Hematopoietic multipotent progenitor cell treated with erythropoietin and hydrocortisone succinate and interleukin-3 and kit ligand, for 17 days (in vitro differentiated cells): ENCODE results near the gene SBF2.
A peak's percentile ranks its signal among the peaks of the same experiment; 100 is the strongest.

Experiments
- DNase-seq: peaks from one replicate; pipeline ENCODE4 v3.0.0-alpha.2; 2015; ENCODE audit warnings: low spot score

Gene SBF2

DNA sequence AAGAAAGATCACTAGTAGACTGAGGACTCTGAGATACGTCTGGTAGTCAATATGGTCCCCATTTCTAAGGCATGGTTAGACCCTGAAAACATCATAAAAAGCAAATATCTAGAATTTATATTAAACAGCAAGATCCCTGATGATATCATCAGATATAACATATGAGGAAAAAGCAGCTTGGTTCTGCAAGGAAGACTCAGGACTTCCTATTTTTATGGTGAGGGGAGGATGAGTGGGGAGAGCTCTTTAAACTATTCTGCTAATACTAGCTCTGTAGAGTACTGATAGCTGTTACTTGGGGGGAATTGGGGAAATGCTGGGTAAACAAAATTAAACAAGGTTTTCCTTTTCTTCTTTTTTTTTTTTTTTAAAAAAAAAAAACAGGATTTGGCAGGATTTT lies 394.3 kb downstream of the SBF2 start:
- no peak for DNase-seq

GRCh38 chr11:9896902-9897301 lies 397.1 kb downstream of the SBF2 start:
- no peak for DNase-seq

DNA sequence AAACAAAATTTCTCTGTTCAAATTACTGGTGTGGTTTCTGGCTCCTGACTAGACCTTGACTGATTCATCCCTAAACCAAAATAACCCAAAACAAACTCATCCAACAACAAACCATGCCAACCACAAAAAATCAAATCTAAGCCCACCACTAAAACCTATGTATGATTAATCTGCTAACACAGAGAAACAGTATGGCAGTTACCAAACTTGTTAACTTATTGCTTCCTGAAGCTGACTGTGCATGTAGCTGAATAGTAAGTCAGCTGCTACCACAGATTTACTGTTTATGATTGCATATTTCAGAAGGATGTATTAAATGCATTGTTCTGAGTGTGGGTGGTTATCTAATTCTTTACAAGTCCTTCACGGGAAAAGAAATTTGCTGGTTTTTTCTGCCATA lies 399.0 kb downstream of the SBF2 start:
- no peak for DNase-seq

GRCh38 chr11:9893474-9893873 lies 400.5 kb downstream of the SBF2 start:
- no peak for DNase-seq

DNA sequence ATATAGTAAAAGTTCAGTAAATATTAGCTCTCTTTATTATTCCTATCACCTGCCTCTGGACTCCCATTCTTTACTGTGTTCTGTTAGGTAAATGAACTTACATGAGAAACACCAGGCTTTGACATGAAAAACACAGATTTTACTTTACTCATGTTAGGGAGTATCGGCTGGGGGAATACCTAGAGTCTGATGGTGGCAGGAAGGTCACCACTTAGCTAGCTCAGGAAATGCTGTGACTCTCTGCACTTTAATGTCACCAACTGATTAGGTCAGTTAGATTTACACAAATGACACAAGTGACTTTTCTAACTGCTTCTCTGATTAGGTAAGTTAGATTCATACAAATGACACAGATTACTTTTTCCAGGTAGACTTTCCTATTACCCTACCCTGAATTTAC lies 405.1 kb downstream of the SBF2 start:
- DNase-seq = no peak

- DNase-seq = no peak
Observed at GRCh38 chr11:9887472-9887871, 406.5 kb downstream of the SBF2 start.

DNA sequence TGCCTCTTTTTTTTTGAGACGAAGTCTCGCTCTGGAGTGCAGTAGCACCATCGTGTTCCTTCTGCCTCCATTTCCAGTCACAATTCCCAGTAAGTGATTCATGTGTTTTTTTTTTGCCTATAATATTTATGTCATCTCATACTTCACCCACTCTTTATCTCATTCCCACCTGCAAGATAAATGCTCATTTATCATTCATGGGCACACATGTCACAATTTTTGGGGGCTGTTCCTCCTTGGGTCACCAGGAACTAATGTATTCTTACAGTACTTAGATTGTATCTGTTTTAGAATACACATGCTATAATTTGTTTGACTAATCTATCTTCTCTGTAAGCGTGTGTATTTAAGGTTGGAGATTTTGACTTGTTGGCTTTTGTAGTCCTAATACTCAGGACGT lies 407.4 kb downstream of the SBF2 start:
- DNase-seq = no peak

DNA sequence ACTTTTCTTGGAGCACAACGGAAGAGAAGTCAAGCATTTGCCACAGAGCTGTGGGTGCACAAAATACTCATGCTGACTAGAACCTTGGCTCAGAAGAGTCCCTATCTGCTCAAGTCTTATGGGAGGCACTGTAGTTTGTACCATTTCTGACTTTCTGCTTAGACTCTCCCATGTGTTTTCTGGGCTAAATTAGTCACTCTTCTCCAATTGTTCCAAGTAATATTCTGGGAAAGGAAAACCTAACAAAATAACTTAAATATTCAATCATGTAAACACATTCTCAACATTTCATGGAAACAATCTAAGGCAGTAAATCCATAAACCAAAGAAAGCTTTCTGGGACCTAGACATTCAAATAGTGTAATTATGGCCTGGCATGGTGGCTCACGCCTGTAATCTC lies 409.4 kb downstream of the SBF2 start:
- no peak for DNase-seq

DNA sequence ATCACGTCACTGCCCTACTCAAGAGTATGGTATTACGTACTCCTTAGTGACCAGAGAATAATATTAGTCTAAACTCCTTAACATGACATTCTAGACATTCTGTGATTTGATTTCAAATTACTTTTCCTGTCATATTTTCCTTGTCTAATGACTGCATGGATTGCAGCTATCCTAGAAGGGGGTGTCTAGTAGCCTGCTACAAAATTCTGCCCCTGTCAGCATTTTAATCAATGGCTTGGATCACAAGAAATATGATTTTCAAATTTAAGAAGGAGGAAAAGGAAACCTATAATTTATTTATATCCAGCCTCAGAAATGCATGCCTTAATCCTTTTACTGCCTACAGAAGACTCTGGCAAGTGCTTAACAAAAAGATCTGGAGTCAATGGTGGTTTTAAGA lies 413.4 kb downstream of the SBF2 start:
- DNase-seq = no peak

DNA sequence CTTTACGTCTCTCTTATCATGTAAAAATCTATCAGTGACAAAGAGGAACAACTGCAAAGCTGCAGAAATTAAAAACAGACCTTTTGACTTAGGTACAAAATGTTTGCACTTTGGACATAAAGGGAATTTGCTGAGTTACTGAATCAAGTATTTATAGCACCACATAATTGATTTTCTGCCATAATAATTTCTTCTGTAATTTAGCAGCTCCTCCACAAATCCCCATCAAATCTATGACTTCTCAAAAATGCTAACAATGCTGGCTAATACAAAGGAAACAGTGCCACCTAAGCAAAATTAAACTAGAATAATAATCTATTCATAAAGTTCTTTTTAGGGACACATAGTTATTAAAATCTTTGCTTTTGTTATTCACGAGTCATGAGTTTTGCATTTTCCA lies 415.1 kb downstream of the SBF2 start:
- no peak for DNase-seq

DNA sequence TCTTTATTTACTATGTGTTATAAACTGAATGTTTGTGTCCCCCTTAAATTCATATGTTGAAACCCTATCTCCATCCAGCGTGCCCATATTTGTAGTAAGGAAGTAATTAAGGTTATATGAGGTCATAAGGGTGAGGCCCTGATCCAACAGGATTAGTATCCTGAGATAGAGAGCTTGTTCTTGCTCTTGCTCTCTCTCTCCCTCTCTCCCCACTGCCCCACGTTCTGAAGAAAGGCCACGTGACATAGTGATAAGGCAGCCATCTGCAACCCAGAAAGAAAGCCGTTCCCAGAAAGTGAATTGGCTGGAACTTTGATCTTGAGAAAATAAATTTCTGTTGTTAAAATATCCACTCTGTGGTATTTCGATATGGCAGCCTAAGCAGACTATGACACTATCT lies 417.7 kb downstream of the SBF2 start:
- DNase-seq = no peak

DNA sequence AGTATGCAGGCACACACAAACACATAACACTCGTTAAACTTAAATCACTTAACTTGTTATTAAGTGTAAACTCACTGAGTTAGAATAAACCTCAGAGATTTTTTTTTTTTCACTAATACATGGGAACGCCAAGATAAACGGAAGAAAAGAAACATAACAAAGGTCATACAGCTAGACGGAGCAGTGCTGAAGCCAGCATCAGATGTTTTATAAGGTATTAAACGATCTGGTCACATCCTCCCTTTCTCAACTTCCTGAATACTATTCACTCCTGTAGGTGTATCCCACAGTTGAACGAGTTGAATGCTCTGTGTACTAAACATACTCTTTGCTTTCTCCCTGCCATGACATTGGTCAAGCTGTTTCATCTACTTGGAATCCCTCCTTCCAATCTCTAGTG lies 418.2 kb downstream of the SBF2 start:
- DNase-seq = no peak

- DNase-seq = no peak
Observed at GRCh38 chr11:9875399-9875798, 418.6 kb downstream of the SBF2 start.

DNA sequence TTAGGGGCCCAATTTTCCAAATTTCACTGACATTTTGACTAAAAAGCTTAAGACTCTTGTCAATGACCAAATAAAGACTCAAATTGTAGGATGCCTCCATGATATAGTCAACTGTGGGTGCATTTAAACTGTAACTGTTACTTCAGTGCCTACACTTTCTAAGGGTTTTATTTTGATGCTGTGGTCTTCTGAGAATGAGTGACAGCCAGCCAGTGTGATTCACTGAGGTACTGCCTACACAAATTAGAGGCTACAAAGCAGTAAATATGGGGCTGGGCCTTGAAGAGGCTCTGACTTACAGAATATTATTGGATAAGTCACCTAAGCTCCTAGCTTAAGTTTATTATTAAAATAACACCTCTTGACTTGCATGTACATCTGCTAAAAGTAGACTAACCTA lies 419.6 kb downstream of the SBF2 start:
- no peak for DNase-seq

DNA sequence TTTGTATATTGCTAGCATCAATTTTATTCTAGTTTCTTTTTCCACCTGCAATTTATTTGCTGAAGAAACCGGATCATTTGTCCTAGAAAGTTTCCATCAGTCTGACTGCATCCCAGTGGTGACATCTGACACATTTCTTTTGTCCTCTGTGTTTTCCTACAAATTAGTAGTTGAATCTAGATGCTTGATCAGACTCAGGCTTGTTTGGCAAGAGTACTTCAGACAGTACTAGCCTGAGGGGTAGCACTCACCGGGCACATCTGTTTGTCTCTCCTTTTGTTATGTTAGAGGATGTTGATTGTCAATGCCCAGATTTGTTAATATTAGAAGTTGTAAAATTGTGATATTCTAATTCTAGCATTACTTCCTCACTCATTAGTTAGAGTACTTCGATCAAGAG lies 425.4 kb downstream of the SBF2 start:
- DNase-seq = no peak

DNA sequence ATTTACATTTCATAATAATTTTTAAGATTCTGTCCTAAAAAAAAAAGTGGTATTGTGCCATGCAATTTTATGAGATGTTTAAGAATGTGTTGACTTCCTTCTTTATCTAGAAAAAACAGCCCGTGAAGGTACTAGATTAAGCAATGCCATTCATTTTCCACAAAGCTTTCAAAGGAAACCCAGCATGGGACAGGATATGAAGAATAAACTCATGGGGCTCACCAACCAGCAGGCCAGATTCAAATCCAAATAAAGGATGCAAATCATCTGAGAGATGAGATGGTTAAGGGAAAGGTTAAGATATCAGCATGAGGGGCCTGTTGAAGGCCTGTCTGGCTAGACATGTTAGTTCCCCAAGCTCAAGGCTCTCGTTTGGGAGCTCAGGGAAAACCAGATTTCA lies 431.0 kb downstream of the SBF2 start:
- DNase-seq = no peak

- peak; percentile 68 for DNase-seq
Observed at GRCh38 chr11:9861860-9862725, 431.9 kb downstream of the SBF2 start.

DNA sequence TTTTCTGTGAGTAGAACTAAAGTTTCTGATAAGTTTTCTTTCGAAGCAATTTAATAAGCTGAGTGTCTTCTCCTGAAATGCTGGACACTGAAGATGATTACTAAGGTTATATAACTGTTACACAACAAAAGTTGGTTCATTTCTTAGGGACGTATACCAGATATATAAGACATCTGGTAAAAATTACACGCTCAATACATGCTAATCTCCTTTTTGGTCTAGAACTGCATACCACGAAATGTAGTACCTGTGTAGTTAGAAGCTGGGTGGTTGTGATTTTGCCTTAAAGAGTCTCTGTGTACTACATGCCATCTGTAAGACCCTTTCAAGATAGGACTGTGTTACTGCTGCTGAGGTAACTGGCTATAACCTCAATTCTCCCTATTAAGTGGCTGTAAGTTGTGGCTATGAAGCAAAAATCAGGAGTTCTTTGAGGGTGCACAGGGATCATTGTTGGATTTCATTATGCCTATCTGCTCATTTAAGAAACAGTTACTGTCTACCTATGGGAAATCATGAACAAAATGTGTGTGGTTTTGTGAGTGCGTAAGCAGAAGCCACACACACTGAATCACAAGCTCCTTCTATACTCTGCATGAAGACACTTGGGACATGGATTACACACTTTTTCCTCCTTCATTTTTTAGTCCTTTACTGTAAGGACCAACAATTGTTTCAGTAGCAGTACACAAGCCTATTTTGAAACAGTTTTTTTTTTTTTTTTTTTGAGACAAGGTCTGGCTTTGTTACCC lies 434.3 kb downstream of the SBF2 start:
- DNase-seq = no peak

DNA sequence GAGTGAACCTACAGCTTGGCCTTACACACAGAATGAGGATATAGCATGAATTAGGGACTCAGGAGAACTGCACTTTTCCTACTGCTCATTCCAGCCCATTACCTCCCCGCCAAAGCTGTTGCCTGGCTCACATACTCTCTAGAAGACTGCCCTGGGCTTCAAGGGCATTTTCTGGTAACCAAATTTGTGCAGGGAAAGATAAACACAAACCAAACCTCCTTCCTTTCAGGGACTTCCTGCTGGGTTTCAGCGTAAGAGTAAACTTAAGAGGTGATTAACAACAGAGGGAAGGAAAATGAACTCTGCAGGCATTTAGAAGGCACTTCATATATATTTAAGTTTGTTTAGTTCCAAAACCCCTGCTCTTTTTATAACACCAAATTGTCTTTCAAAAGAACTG lies 435.2 kb downstream of the SBF2 start:
- no peak for DNase-seq

DNA sequence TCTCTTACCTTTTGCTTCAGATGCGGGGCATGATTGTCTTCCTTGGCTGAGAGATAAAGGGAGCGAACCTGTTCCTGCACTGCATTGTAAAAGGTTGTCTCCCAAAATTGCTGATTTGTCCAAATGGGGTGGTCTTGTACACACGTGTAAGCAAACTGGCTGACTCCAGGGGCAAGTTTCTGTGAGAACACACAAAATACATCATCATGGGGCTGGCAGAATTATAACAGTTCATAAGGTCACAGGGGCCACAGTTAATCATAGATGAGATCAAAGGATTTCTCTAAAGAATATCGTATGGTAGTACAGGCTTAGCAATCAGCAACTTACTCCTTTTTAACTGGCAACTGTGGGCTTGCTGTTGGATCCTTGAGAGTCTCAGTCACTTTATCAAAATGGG lies 435.8 kb downstream of the SBF2 start:
- DNase-seq = no peak

GRCh38 chr11:9855579-9856287 lies 438.3 kb downstream of the SBF2 start:
- DNase-seq = no peak

GRCh38 chr11:9853929-9854552 lies 440.0 kb downstream of the SBF2 start:
- DNase-seq = no peak

GRCh38 chr11:9852465-9852864 lies 441.6 kb downstream of the SBF2 start:
- no peak for DNase-seq
